Tibial artery (tissue), 4 donors: ENCODE results near the gene RCSD1.

Source experiments
- DNase-seq, 2 donors: peaks; one replicate each; pipeline ENCODE4 v3.0.0-alpha.2; 2019
- H3K27ac ChIP-seq, 2 donors: fragments of 200-600 bp; sonication (generic) in 1 of 2; 1 replicate in 1 of 2; 2 replicates in 1 of 2; pipeline ENCODE4 v1.5.1; 2018 to 2019; ENCODE audit warnings: mild to moderate bottlenecking in 1 of 2
- H3K27me3 ChIP-seq, 2 donors: fragments of 200-600 bp; sonication (generic) in 1 of 2; one replicate each; pipeline versions ENCODE4 v1.5.1 to v1.6.0; 2016 to 2019
- H3K36me3 ChIP-seq, 3 donors: fragments of 200-600 bp; sonication (generic) in 2 of 3; one replicate each; pipeline ENCODE4 v1.5.1; 2016 to 2019; ENCODE audit warnings: mild to moderate bottlenecking in 2 of 3
- H3K4me1 ChIP-seq, 4 donors: fragments of 200-600 bp; sonication (generic) in 2 of 4; 1 replicate in 3 of 4; 2 replicates in 1 of 4; pipeline ENCODE4 v1.5.1; 2016 to 2019
- H3K4me3 ChIP-seq, 2 donors: fragments of 200-600 bp; sonication (generic) in 1 of 2; 1 replicate in 1 of 2; 2 replicates in 1 of 2; pipeline ENCODE4 v1.5.1; 2018 to 2019; ENCODE audit warnings: mild to moderate bottlenecking in 2 of 2
- H3K9me3 ChIP-seq, 3 donors: fragments of 200-600 bp; sonication (generic) in 1 of 3; one replicate each; pipeline ENCODE4 v1.5.1; 2016 to 2019
- CTCF ChIP-seq, 2 experiments: fragments of 200-600 bp in 1 of 2; fragments of 450-650 bp in 1 of 2; IDR thresholded peaks; one replicate each; pipeline ENCODE4 v1.5.1; 2017 to 2019; ENCODE audit warnings: antibody characterized with exemption in 2 of 2, mild to moderate bottlenecking in 1 of 2, moderate library complexity in 1 of 2
- intact Hi-C: fragments of 100-400 bp; cut with DNase I; formaldehyde crosslinking; loops from one replicate; pipeline ENCODE4 v1.15.0; 2023; ENCODE audit warnings: low total_unique reads

RCSD1 gene

GRCh38 chr1:167659881-167660280 lies 29.8 kb downstream of the RCSD1 start:
- no peak for DNase-seq
- Histone ChIP-seq H3K4me3 (no peak overlapping the region), H3K27ac (peak overlapping the region in 1 of 2 donors; percentile 20), H3K36me3 (no peaks in the 10 kb centered on the region), H3K27me3 (no peaks in the 10 kb centered on the region), H3K4me1 (peaks cover 8 to 59% (median 43%) of the 10 kb centered on the region in 4 donors), H3K9me3 (no peaks in the 10 kb centered on the region)
- no peak for TF ChIP-seq CTCF (IDR thresholded peaks at IDR 0.05)
- intact Hi-C loops: no loop called here

GRCh38 chr1:167661527-167662426 lies 31.7 kb downstream of the RCSD1 start:
- no peaks in the 10 kb centered on the region for H3K27me3 ChIP-seq
- TF ChIP-seq CTCF (IDR thresholded peaks at IDR 0.05): no peak
- H3K36me3 ChIP-seq: no peaks in the 10 kb centered on the region
- DNase-seq: no peak
- no peak overlapping the region for H3K4me3 ChIP-seq
- peaks cover 8 to 63% (median 46%) of the 10 kb centered on the region in 4 donors for H3K4me1 ChIP-seq
- intact Hi-C loops: no loop called here
- no peaks in the 10 kb centered on the region for H3K9me3 ChIP-seq
- H3K27ac ChIP-seq: peak overlapping the region; percentile 16 to 52

GRCh38 chr1:167663002-167663772 lies 33.2 kb downstream of the RCSD1 start:
- H3K27ac ChIP-seq: peak overlapping the region; percentile 16 to 52
- no peak for TF ChIP-seq CTCF (IDR thresholded peaks at IDR 0.05)
- intact Hi-C loops: no loop called here
- H3K4me1 ChIP-seq: peaks cover 8 to 65% (median 46%) of the 10 kb centered on the region in 4 donors
- no peak overlapping the region for H3K4me3 ChIP-seq
- H3K9me3 ChIP-seq: no peaks in the 10 kb centered on the region
- H3K36me3 ChIP-seq: no peaks in the 10 kb centered on the region
- no peak for DNase-seq
- H3K27me3 ChIP-seq: no peaks in the 10 kb centered on the region

GRCh38 chr1:167665469-167665868 lies 35.4 kb downstream of the RCSD1 start:
- Histone ChIP-seq H3K4me1 (peaks cover 8 to 46% (median 34%) of the 10 kb centered on the region in 4 donors), H3K9me3 (no peaks in the 10 kb centered on the region), H3K36me3 (no peaks in the 10 kb centered on the region), H3K27me3 (no peaks in the 10 kb centered on the region), H3K4me3 (no peak overlapping the region), H3K27ac (no peak overlapping the region)
- DNase-seq: no peak
- intact Hi-C loops: no loop called here
- TF ChIP-seq CTCF (IDR thresholded peaks at IDR 0.05): no peak

- Histone ChIP-seq H3K27ac (no peak overlapping the region), H3K4me3 (no peak overlapping the region), H3K36me3 (no peaks in the 10 kb centered on the region), H3K9me3 (no peaks in the 10 kb centered on the region), H3K27me3 (no peaks in the 10 kb centered on the region), H3K4me1 (peaks cover 6 to 38% (median 30%) of the 10 kb centered on the region in 4 donors)
- no peak for DNase-seq
- no peak for TF ChIP-seq CTCF (IDR thresholded peaks at IDR 0.05)
- intact Hi-C loops: no loop called here
Observed at GRCh38 chr1:167666416-167666815, 36.4 kb downstream of the RCSD1 start.
